ENCODE results near the gene TPBG. TPM values are rescaled to one million over a fixed set of nuclear protein-coding genes. Genes with fewer than 3 reads are reported as not detected.

The TPBG gene
- total RNA-seq, 1 experiment from 2014 or later, result 45.5 TPM

DNA sequence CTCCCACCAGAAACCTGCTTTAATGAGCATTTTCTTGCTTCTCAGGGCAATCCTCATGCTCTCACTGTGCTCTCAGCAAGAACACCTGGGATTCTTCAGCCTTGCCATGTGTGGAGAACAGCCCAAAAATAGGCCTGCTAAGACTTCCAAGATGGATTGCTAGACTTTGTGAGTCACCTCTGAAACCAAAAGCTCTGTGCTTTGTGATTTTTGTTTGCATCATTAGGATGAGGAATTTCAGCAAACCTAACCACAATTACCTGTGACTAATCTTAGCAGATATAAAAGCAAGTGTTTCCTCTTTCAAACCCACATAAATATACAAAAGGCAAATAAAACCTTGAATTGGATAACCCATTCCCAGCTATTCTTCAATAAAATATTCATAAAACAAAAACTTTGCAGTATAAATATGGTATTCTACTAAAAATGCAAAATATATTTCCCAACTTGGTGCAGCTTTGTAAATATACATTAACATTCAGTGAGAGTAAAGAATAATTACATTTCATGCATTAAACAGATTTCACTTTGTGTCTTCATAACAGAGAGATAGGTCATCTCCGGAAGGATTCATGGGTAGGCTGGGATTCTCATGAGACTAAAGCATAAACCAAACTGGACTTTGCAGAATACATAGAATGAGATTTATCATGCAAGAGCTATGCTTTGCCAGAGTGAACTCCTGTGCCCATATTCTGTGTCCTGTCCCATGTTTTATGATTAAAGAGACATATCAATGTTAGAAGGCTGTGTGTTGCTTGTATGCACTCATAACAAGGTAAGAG is 33.5 kb downstream of the TPBG start:
- Histone ChIP-seq H3K27me3 (ENCODE audit: control insufficient read depth, insufficient read depth, low read length) (no peaks in the 10 kb centered on the region), H3K4me3 (ENCODE audit: insufficient read depth, low read depth, low read length) (no peak overlapping the region)
- DNase-seq, result no peak

DNA sequence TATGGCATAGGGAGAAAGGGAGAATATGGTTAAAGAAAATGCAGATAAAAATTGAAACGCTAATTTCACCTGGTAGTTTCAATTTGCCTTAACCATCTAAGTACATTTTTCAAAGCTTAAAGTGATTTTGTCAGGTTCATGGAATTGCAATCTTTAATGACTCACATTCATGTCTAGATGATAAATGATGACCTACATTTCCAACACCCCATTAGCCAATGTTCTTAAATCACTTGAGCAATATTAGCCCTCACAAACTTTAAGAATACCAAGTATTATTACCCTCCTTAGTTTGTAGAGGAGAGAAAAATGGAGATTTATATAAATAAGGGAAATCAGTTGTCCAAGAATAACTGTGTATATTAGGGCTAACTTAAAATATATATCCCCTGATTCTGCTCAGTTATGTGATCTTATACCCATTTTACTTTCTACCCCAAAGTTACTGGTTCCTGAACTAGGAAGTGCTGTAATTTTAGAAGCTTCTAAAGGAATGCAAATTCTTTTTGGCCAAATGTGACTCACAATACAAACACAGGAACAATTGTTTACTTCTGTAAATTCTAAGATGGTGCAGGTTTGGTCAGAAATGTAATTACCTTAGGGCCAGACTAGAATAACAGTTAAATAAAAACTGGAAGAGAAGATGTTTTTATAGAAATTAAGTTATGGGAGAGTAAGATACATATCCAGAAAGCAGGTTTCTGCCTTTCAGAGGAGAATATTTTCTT is 34.5 kb downstream of the TPBG start:
- Histone ChIP-seq H3K36me3 (replicated peaks; ENCODE audit: control insufficient read depth, insufficient read depth, low read length) (no peaks in the 10 kb centered on the region), H3K27me3 (ENCODE audit: control insufficient read depth, insufficient read depth, low read length) (no peaks in the 10 kb centered on the region), H3K4me3 (ENCODE audit: insufficient read depth, low read depth, low read length) (no peak overlapping the region)
- no peak for DNase-seq

More for the DNA sequence above, 33.5 kb downstream of the TPBG start:
- no peaks in the 10 kb centered on the region for H3K36me3 ChIP-seq (replicated peaks; ENCODE audit: control insufficient read depth, insufficient read depth, low read length)

DNA sequence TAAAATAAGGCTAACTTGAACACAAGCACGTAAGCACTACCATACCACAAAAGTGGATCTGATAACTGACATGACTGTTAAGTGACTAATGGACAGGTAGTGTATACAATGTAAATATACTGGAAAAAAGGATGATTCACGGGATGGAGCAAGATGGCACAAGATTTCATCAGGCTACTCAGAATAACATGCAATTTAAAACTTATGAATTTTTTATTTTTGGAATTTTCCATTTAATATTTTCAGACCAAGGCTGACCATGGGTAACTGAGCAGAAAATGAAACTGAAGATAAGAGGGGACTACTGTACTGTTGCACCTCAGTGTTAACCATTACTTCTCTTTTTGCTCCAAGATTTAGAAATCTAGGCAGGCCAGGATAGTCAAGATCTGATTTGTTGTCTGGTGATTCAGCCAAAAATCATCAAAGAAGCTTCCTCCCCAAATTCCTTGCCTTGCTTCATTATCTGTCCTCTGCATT is 45.4 kb downstream of the TPBG start:
- no peaks in the 10 kb centered on the region for H3K36me3 ChIP-seq (replicated peaks; ENCODE audit: control insufficient read depth, insufficient read depth, low read length)
- DNase-seq, result no peak
- no peak overlapping the region for H3K4me3 ChIP-seq (ENCODE audit: insufficient read depth, low read depth, low read length)
- H3K27me3 ChIP-seq (ENCODE audit: control insufficient read depth, insufficient read depth, low read length), result no peaks in the 10 kb centered on the region

GRCh38 chr6:82410151-82410648 is 46.6 kb downstream of the TPBG start:
- H3K27me3 ChIP-seq (ENCODE audit: control insufficient read depth, insufficient read depth, low read length), result no peaks in the 10 kb centered on the region
- DNase-seq, result no peak
- no peak overlapping the region for H3K4me3 ChIP-seq (ENCODE audit: insufficient read depth, low read depth, low read length)
- no peaks in the 10 kb centered on the region for H3K36me3 ChIP-seq (replicated peaks; ENCODE audit: control insufficient read depth, insufficient read depth, low read length)

DNA sequence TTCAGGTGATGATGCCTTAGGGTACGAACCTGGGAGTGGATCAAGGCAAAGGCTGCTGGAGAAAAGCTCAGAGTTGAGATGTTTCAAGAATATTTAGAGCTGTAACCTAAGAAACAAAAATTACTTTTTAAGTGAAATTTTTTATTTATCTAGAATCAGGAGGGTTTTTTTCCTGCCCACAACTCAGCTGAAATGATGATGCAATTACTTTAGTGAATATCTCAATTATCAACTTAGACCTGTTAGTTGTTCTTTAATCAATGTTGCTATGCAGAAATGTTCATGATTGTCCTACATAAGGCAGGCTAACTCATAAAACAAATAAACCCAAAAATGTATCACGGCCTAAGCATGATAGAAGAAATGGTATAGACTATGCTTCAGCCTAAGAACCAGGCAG is 50.3 kb downstream of the TPBG start:
- DNase-seq, result no peak

GRCh38 chr6:82415820-82416219 is 52.2 kb downstream of the TPBG start:
- Histone ChIP-seq H3K36me3 (replicated peaks; ENCODE audit: control insufficient read depth, insufficient read depth, low read length) (no peaks in the 10 kb centered on the region), H3K4me3 (ENCODE audit: insufficient read depth, low read depth, low read length) (no peak overlapping the region), H3K27me3 (ENCODE audit: control insufficient read depth, insufficient read depth, low read length) (no peaks in the 10 kb centered on the region)
- no peak for DNase-seq

More for the DNA sequence above, 50.3 kb downstream of the TPBG start:
- no peaks in the 10 kb centered on the region for H3K27me3 ChIP-seq (ENCODE audit: control insufficient read depth, insufficient read depth, low read length)
- no peaks in the 10 kb centered on the region for H3K36me3 ChIP-seq (replicated peaks; ENCODE audit: control insufficient read depth, insufficient read depth, low read length)
- H3K4me3 ChIP-seq (ENCODE audit: insufficient read depth, low read depth, low read length), result no peak overlapping the region

GRCh38 chr6:82416346-82416745 is 52.7 kb downstream of the TPBG start:
- Histone ChIP-seq H3K4me3 (ENCODE audit: insufficient read depth, low read depth, low read length) (no peak overlapping the region), H3K36me3 (replicated peaks; ENCODE audit: control insufficient read depth, insufficient read depth, low read length) (no peaks in the 10 kb centered on the region)
- no peak for DNase-seq

More at GRCh38 chr6:82416346-82416745, 52.7 kb downstream of the TPBG start:
- no peaks in the 10 kb centered on the region for H3K27me3 ChIP-seq (ENCODE audit: control insufficient read depth, insufficient read depth, low read length)

Other genes starting within 250 kb of the TPBG start
- 31.9 and 33.0 TPM in 2 replicates for gene IBTK, start 116.1 kb upstream of the TPBG start, total RNA-seq (2014; rRNA removed; shearing (Covaris generic))